GM21515 (cell line): ENCODE data around the gene PATJ.
"Not testable (repeated sequence)": the region's sequence is repeated elsewhere in the genome, so short reads cannot be mapped to it uniquely, and the experiment has no call there.

ENCODE experiments used
- ATAC-seq: cut with Tn5 transposase; IDR thresholded peaks from one replicate; pipeline ENCODE4 v1.9.1; 2021; ENCODE audit not compliant: unreplicated experiment

Gene PATJ

GRCh38 chr1:61741711-61742619 is at the start of gene PATJ:
PATJ (plus strand) TSS chr1:61742480; CDS start chr1:61762893, 20,413 bp downstream.
- peak; percentile 75 for ATAC-seq

- ATAC-seq = no peak
These were observed 42.1 kb upstream of the PATJ start for GRCh38 chr1:61699911-61700851.

- no peak for ATAC-seq
These were observed 33.0 kb upstream of the PATJ start for GRCh38 chr1:61708953-61709907.

- ATAC-seq = no peak
These were observed 32.4 kb upstream of the PATJ start for GRCh38 chr1:61709908-61710289.

GRCh38 chr1:61711257-61711656 is 31.0 kb upstream of the PATJ start:
- ATAC-seq = not testable (repeated sequence)

GRCh38 chr1:61711969-61712368 is 30.3 kb upstream of the PATJ start:
- no peak for ATAC-seq

GRCh38 chr1:61718996-61719663 is 23.1 kb upstream of the PATJ start:
- ATAC-seq = not testable (repeated sequence)

- ATAC-seq = no peak
These were observed 17.8 kb upstream of the PATJ start for GRCh38 chr1:61724506-61724812.

GRCh38 chr1:61724813-61725694 is 17.2 kb upstream of the PATJ start, which contains the start of gene TM2D1:
TM2D1 (minus strand) TSS chr1:61725141; CDS start chr1:61725120, 21 bp downstream.
- peak; percentile 100 for ATAC-seq

- ATAC-seq = no peak
These were observed 14.7 kb upstream of the PATJ start for GRCh38 chr1:61727544-61727943.

GRCh38 chr1:61730679-61731078 is 11.6 kb upstream of the PATJ start:
- not testable (repeated sequence) for ATAC-seq

GRCh38 chr1:61732726-61733125 is 9.6 kb upstream of the PATJ start:
- no peak for ATAC-seq

- no peak for ATAC-seq
These were observed 1.3 kb upstream of the PATJ start for GRCh38 chr1:61740751-61741700.

- peak; percentile 53 for ATAC-seq
These were observed 545 bp downstream of the PATJ start for GRCh38 chr1:61742620-61743430.

- ATAC-seq = no peak
These were observed 1.1 kb downstream of the PATJ start for GRCh38 chr1:61743431-61743705.

GRCh38 chr1:61743716-61744580 is 1.7 kb downstream of the PATJ start:
- no peak for ATAC-seq
